ENCODE results near the gene PSEN1.

Gene PSEN1

GRCh38 chr14:73234029-73234428 lies 97.7 kb downstream of the PSEN1 start:
- Histone ChIP-seq H3K18ac (ENCODE audit: low read length) (peak overlapping the region; percentile 79), H3K36me3 (replicated peaks in 1 of 2; ENCODE audit: control insufficient read depth in 2 of 2, insufficient read depth in 2 of 2, low read length in 2 of 2) (no peaks in the 10 kb centered on the region), H4K91ac (ENCODE audit: low read depth, low read length, poor library complexity) (no peak overlapping the region), H2AK5ac (ENCODE audit: low read depth, low read length) (peak overlapping the region; percentile 87), H3K4me3 (ENCODE audit: low read length in 2 of 2) (no peak overlapping the region), H2BK120ac (ENCODE audit: low read depth, low read length) (no peak overlapping the region), H3K9me3 (replicated peaks in 1 of 2; ENCODE audit: control insufficient read depth in 2 of 2, insufficient read depth in 1 of 2, low read depth in 1 of 2, low read length in 2 of 2) (no peaks in the 10 kb centered on the region), H3K27me3 (ENCODE audit: control insufficient read depth in 3 of 3, insufficient read depth in 3 of 3, low read depth in 1 of 3, low read length in 3 of 3) (peaks cover 0 to 20% (median 3%) of the 10 kb centered on the region in 3 experiments), H2BK12ac (ENCODE audit: low read length) (no peak overlapping the region), H3K9ac (ENCODE audit: low read depth, low read length, poor library complexity) (no peak overlapping the region), H3K23ac (ENCODE audit: low read depth, low read length, poor library complexity) (no peak overlapping the region), H3K4me1 (ENCODE audit: control insufficient read depth in 2 of 2, insufficient read depth in 1 of 2, low read depth in 1 of 2, low read length in 2 of 2) (peaks cover 36 to 42% of the 10 kb centered on the region in 2 donors), H3K79me1 (ENCODE audit: low read depth, low read length) (peaks cover 3% of the 10 kb centered on the region), H3K27ac (replicated peaks; ENCODE audit: low read length) (no peak overlapping the region), H2AFZ (ENCODE audit: low read length) (no peak overlapping the region), H2BK15ac (ENCODE audit: low read length) (peak overlapping the region; percentile 44), H2BK5ac (ENCODE audit: low read length) (peak overlapping the region; percentile 79), H3K4ac (ENCODE audit: low read length) (no peak overlapping the region), H3K4me2 (ENCODE audit: insufficient read depth, low read length, poor library complexity, severe bottlenecking) (no peak overlapping the region), H4K8ac (ENCODE audit: low read depth, low read length) (no peak overlapping the region), H3K14ac (ENCODE audit: low read length) (no peak overlapping the region)
- no CpG with 5 or more reads among the region's 5 CpGs for WGBS, 2 donors (ENCODE audit: extremely low coverage in 2 of 2, insufficient read length in 2 of 2, insufficient replicate concordance in 1 of 2)
- no peak for DNase-seq (ENCODE audit: low spot score)

- Histone ChIP-seq H2AK5ac (ENCODE audit: low read depth, low read length) (peak overlapping the region; percentile 87), H3K9ac (ENCODE audit: low read depth, low read length, poor library complexity) (peak overlapping the region; percentile 9), H2AFZ (ENCODE audit: low read length) (peak overlapping the region; percentile 75), H3K4me1 (ENCODE audit: control insufficient read depth in 2 of 2, insufficient read depth in 1 of 2, low read depth in 1 of 2, low read length in 2 of 2) (peaks cover 37 to 44% of the 10 kb centered on the region in 2 donors), H3K4me2 (ENCODE audit: insufficient read depth, low read length, poor library complexity, severe bottlenecking) (peak overlapping the region; percentile 29), H3K36me3 (replicated peaks in 1 of 2; ENCODE audit: control insufficient read depth in 2 of 2, insufficient read depth in 2 of 2, low read length in 2 of 2) (no peaks in the 10 kb centered on the region), H3K27me3 (ENCODE audit: control insufficient read depth in 3 of 3, insufficient read depth in 3 of 3, low read depth in 1 of 3, low read length in 3 of 3) (peaks cover 0 to 27% (median 4%) of the 10 kb centered on the region in 3 experiments), H3K18ac (ENCODE audit: low read length) (peak overlapping the region; percentile 89), H4K91ac (ENCODE audit: low read depth, low read length, poor library complexity) (no peak overlapping the region), H3K27ac (replicated peaks; ENCODE audit: low read length) (peak overlapping the region; percentile 88), H2BK15ac (ENCODE audit: low read length) (peak overlapping the region; percentile 44), H3K4me3 (ENCODE audit: low read length in 2 of 2) (no peak overlapping the region), H3K4ac (ENCODE audit: low read length) (peak overlapping the region; percentile 59), H3K79me1 (ENCODE audit: low read depth, low read length) (peaks cover 3% of the 10 kb centered on the region), H2BK12ac (ENCODE audit: low read length) (peak overlapping the region; percentile 84), H3K23ac (ENCODE audit: low read depth, low read length, poor library complexity) (peak overlapping the region; percentile 81), H4K8ac (ENCODE audit: low read depth, low read length) (no peak overlapping the region), H3K14ac (ENCODE audit: low read length) (no peak overlapping the region), H3K9me3 (replicated peaks in 1 of 2; ENCODE audit: control insufficient read depth in 2 of 2, insufficient read depth in 1 of 2, low read depth in 1 of 2, low read length in 2 of 2) (no peaks in the 10 kb centered on the region), H2BK120ac (ENCODE audit: low read depth, low read length) (peak overlapping the region; percentile 16), H2BK5ac (ENCODE audit: low read length) (peak overlapping the region; percentile 79)
- no CpG with 5 or more reads among the region's 11 CpGs for WGBS, 2 donors (ENCODE audit: extremely low coverage in 2 of 2, insufficient read length in 2 of 2, insufficient replicate concordance in 1 of 2)
- DNase-seq (ENCODE audit: low spot score), result no peak
Observed at GRCh38 chr14:73234586-73235394, 98.5 kb downstream of the PSEN1 start.

- peaks cover 6% of the 10 kb centered on the region for H3K79me1 ChIP-seq (ENCODE audit: low read depth, low read length)
- H3K23ac ChIP-seq (ENCODE audit: low read depth, low read length, poor library complexity), result no peak overlapping the region
- no peak overlapping the region for H2BK120ac ChIP-seq (ENCODE audit: low read depth, low read length)
- no peak overlapping the region for H3K4me3 ChIP-seq (ENCODE audit: low read length in 2 of 2)
- peaks cover 0 to 34% (median 7%) of the 10 kb centered on the region in 3 experiments for H3K27me3 ChIP-seq (ENCODE audit: control insufficient read depth in 3 of 3, insufficient read depth in 3 of 3, low read depth in 1 of 3, low read length in 3 of 3)
- H2AFZ ChIP-seq (ENCODE audit: low read length), result peak overlapping the region; percentile 75
- no peak overlapping the region for H3K4ac ChIP-seq (ENCODE audit: low read length)
- no CpG with 5 or more reads among the region's 6 CpGs for WGBS, 2 donors (ENCODE audit: extremely low coverage in 2 of 2, insufficient read length in 2 of 2, insufficient replicate concordance in 1 of 2)
- H2BK15ac ChIP-seq (ENCODE audit: low read length), result no peak overlapping the region
- H3K4me2 ChIP-seq (ENCODE audit: insufficient read depth, low read length, poor library complexity, severe bottlenecking), result peak overlapping the region; percentile 38
- H2BK5ac ChIP-seq (ENCODE audit: low read length), result peak overlapping the region; percentile 79
- H2AK5ac ChIP-seq (ENCODE audit: low read depth, low read length), result no peak overlapping the region
- H3K18ac ChIP-seq (ENCODE audit: low read length), result peak overlapping the region; percentile 0
- peak overlapping the region; percentile 88 for H3K27ac ChIP-seq (replicated peaks; ENCODE audit: low read length)
- no peak overlapping the region for H4K91ac ChIP-seq (ENCODE audit: low read depth, low read length, poor library complexity)
- H2BK12ac ChIP-seq (ENCODE audit: low read length), result no peak overlapping the region
- no peak overlapping the region for H4K8ac ChIP-seq (ENCODE audit: low read depth, low read length)
- no peaks in the 10 kb centered on the region for H3K36me3 ChIP-seq (replicated peaks in 1 of 2; ENCODE audit: control insufficient read depth in 2 of 2, insufficient read depth in 2 of 2, low read length in 2 of 2)
- H3K9ac ChIP-seq (ENCODE audit: low read depth, low read length, poor library complexity), result peak overlapping the region; percentile 2
- no peaks in the 10 kb centered on the region for H3K9me3 ChIP-seq (replicated peaks in 1 of 2; ENCODE audit: control insufficient read depth in 2 of 2, insufficient read depth in 1 of 2, low read depth in 1 of 2, low read length in 2 of 2)
- H3K4me1 ChIP-seq (ENCODE audit: control insufficient read depth in 2 of 2, insufficient read depth in 1 of 2, low read depth in 1 of 2, low read length in 2 of 2), result peaks cover 37 to 46% of the 10 kb centered on the region in 2 donors
- no peak overlapping the region for H3K14ac ChIP-seq (ENCODE audit: low read length)
- peak; percentile 65 for DNase-seq (ENCODE audit: low spot score)
Observed at GRCh38 chr14:73235531-73236155, 99.3 kb downstream of the PSEN1 start.

- no peak for DNase-seq (ENCODE audit: low spot score)
- H3K18ac ChIP-seq (ENCODE audit: low read length), result peak overlapping the region; percentile 0
- H3K23ac ChIP-seq (ENCODE audit: low read depth, low read length, poor library complexity), result no peak overlapping the region
- H2AFZ ChIP-seq (ENCODE audit: low read length), result peak overlapping the region; percentile 75
- H2BK5ac ChIP-seq (ENCODE audit: low read length), result peak overlapping the region; percentile 79
- no peak overlapping the region for H3K4me3 ChIP-seq (ENCODE audit: low read length in 2 of 2)
- peak overlapping the region; percentile 38 for H3K4me2 ChIP-seq (ENCODE audit: insufficient read depth, low read length, poor library complexity, severe bottlenecking)
- no peak overlapping the region for H4K8ac ChIP-seq (ENCODE audit: low read depth, low read length)
- H3K9ac ChIP-seq (ENCODE audit: low read depth, low read length, poor library complexity), result no peak overlapping the region
- no peak overlapping the region for H2BK120ac ChIP-seq (ENCODE audit: low read depth, low read length)
- H3K4ac ChIP-seq (ENCODE audit: low read length), result no peak overlapping the region
- H3K14ac ChIP-seq (ENCODE audit: low read length), result no peak overlapping the region
- WGBS, 2 donors (ENCODE audit: extremely low coverage in 2 of 2, insufficient read length in 2 of 2, insufficient replicate concordance in 1 of 2), result no CpG with 5 or more reads among the region's 11 CpGs
- H2AK5ac ChIP-seq (ENCODE audit: low read depth, low read length), result peak overlapping the region; percentile 0
- H3K79me1 ChIP-seq (ENCODE audit: low read depth, low read length), result peaks cover 6% of the 10 kb centered on the region
- H3K4me1 ChIP-seq (ENCODE audit: control insufficient read depth in 2 of 2, insufficient read depth in 1 of 2, low read depth in 1 of 2, low read length in 2 of 2), result peaks cover 37 to 46% of the 10 kb centered on the region in 2 donors
- H3K27ac ChIP-seq (replicated peaks; ENCODE audit: low read length), result peak overlapping the region; percentile 88
- H3K9me3 ChIP-seq (replicated peaks in 1 of 2; ENCODE audit: control insufficient read depth in 2 of 2, insufficient read depth in 1 of 2, low read depth in 1 of 2, low read length in 2 of 2), result no peaks in the 10 kb centered on the region
- H2BK12ac ChIP-seq (ENCODE audit: low read length), result no peak overlapping the region
- H2BK15ac ChIP-seq (ENCODE audit: low read length), result no peak overlapping the region
- H3K36me3 ChIP-seq (replicated peaks in 1 of 2; ENCODE audit: control insufficient read depth in 2 of 2, insufficient read depth in 2 of 2, low read length in 2 of 2), result no peaks in the 10 kb centered on the region
- peaks cover 0 to 40% (median 7%) of the 10 kb centered on the region in 3 experiments for H3K27me3 ChIP-seq (ENCODE audit: control insufficient read depth in 3 of 3, insufficient read depth in 3 of 3, low read depth in 1 of 3, low read length in 3 of 3)
- H4K91ac ChIP-seq (ENCODE audit: low read depth, low read length, poor library complexity), result no peak overlapping the region
Observed at GRCh38 chr14:73236157-73236556, 99.8 kb downstream of the PSEN1 start.
